HT1080 (cell line): ENCODE measurements around the gene PPP3CB. TPM values are rescaled to one million over a fixed set of nuclear protein-coding genes. Genes with fewer than 3 reads are reported as not detected.

ENCODE experiments used
- DNase-seq: peaks from one replicate; pipeline ENCODE4 v3.0.0-alpha.2; 2015; ENCODE audit warnings: low read depth
- polyA plus RNA-seq, 2 experiments: library from polyadenylated mRNA; depleted of rRNA; stranded (reverse); fragments of >200 nt; gene quantifications; 2 replicates each; pipeline ENCODE4 v1.2.3, GENCODE V29; 2015
- total RNA-seq: library from RNA; depleted of rRNA; stranded (reverse); fragments of >200 nt; shearing (Covaris generic); gene quantifications from 2 replicates; pipeline ENCODE4 v1.2.3, GENCODE V29; 2014; rRNA removed

PPP3CB gene
- total RNA-seq: 9.2 and 19.1 TPM in 2 replicates
- 36.5 and 43.7 TPM in 2 replicates for polyA plus RNA-seq (2015; cell fraction: cytosol; rRNA removed)
- 31.2 and 34.7 TPM in 2 replicates for polyA plus RNA-seq (2015; cell fraction: nucleus; rRNA removed)

GRCh38 chr10:73495884-73496674 is at the start of gene PPP3CB:
Gene PPP3CB, minus strand, starts transcription at chr10:73496024. Its CDS starts 135 bp downstream, at chr10:73495889.
- peak; percentile 92 for DNase-seq

- no peak for DNase-seq
Observed at GRCh38 chr10:73545357-73545756, 49.5 kb upstream of the PPP3CB start.

GRCh38 chr10:73537709-73538108 is 41.9 kb upstream of the PPP3CB start:
- DNase-seq: no peak

GRCh38 chr10:73537288-73537687 is 41.5 kb upstream of the PPP3CB start:
- no peak for DNase-seq

GRCh38 chr10:73534857-73535256 is 39.0 kb upstream of the PPP3CB start:
- no peak for DNase-seq

GRCh38 chr10:73529089-73529832 is 33.4 kb upstream of the PPP3CB start:
- peak; percentile 64 for DNase-seq

- no peak for DNase-seq
Observed at GRCh38 chr10:73522263-73522662, 26.4 kb upstream of the PPP3CB start.

GRCh38 chr10:73519336-73519735 is 23.5 kb upstream of the PPP3CB start:
- DNase-seq: no peak

- peak; percentile 55 for DNase-seq
Observed at GRCh38 chr10:73517166-73517888, 21.5 kb upstream of the PPP3CB start.

- no peak for DNase-seq
Observed at GRCh38 chr10:73512207-73512743, 16.5 kb upstream of the PPP3CB start.

- peak; percentile 24 for DNase-seq
Observed at GRCh38 chr10:73509695-73510094, 13.9 kb upstream of the PPP3CB start.

GRCh38 chr10:73506491-73506890 is 10.7 kb upstream of the PPP3CB start:
- DNase-seq: peak; percentile 58

GRCh38 chr10:73506074-73506473 is 10.2 kb upstream of the PPP3CB start:
- no peak for DNase-seq

GRCh38 chr10:73503037-73503436 is 7.2 kb upstream of the PPP3CB start:
- no peak for DNase-seq

GRCh38 chr10:73501651-73502050 is 5.8 kb upstream of the PPP3CB start:
- no peak for DNase-seq

GRCh38 chr10:73497623-73498022 is 1.8 kb upstream of the PPP3CB start:
- DNase-seq: no peak

- DNase-seq: peak; percentile 90
Observed at GRCh38 chr10:73495226-73495883, 469 bp downstream of the PPP3CB start.

- no peak for DNase-seq
Observed at GRCh38 chr10:73494877-73495225, 973 bp downstream of the PPP3CB start.

- no peak for DNase-seq
Observed at GRCh38 chr10:73494213-73494612, 1.6 kb downstream of the PPP3CB start.

- peak; percentile 55 for DNase-seq
Observed at GRCh38 chr10:73493781-73494180, 2.0 kb downstream of the PPP3CB start.

- no peak for DNase-seq
Observed at GRCh38 chr10:73486601-73487000, 9.2 kb downstream of the PPP3CB start.
